ENCODE results near the gene FBXO42. TPM values are rescaled to one million over a fixed set of nuclear protein-coding genes. Genes with fewer than 3 reads are reported as not detected.

FBXO42 gene
- total RNA-seq, 1 experiment from 2014 or later = 13.0 TPM

DNA sequence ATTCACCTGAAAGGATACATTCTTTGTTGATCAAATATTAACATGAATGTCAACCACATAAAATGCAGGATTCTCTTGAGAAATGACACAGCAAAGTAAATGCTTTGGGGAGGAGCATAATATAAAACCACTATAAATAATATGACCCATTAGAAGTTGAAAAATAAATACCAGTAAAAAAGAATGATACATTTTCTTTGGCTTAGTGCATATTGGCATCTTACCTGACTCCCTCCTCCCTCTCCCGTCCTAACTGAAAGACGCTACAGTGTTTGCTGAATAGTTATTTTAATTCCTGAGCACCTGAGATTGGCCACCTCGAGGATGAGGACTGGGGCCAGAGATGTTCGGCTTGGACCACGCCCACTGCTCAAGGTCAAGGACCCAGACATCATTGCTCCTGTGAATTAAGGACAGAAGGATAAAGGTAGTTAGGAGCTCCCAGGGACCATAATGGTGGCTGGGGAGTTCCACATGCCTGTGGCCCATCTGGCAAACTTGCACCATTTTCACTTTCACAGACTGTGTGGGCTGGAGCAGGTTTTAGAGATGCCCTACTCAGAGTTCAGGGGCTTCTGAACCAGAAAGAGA, 98.9 kb downstream of the FBXO42 start:
- POLR2A ChIA-PET (ENCODE audit: unreplicated experiment) = no interaction called here
- TF ChIP-seq, protein P1, sequence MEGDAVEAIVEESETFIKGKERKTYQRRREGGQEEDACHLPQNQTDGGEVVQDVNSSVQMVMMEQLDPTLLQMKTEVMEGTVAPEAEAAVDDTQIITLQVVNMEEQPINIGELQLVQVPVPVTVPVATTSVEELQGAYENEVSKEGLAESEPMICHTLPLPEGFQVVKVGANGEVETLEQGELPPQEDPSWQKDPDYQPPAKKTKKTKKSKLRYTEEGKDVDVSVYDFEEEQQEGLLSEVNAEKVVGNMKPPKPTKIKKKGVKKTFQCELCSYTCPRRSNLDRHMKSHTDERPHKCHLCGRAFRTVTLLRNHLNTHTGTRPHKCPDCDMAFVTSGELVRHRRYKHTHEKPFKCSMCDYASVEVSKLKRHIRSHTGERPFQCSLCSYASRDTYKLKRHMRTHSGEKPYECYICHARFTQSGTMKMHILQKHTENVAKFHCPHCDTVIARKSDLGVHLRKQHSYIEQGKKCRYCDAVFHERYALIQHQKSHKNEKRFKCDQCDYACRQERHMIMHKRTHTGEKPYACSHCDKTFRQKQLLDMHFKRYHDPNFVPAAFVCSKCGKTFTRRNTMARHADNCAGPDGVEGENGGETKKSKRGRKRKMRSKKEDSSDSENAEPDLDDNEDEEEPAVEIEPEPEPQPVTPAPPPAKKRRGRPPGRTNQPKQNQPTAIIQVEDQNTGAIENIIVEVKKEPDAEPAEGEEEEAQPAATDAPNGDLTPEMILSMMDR (conservative IDR thresholded peaks at IDR 0.05) = no peak
- TF ChIP-seq EZH2 (IDR thresholded peaks at IDR 0.05; ENCODE audit: low read depth) = no peak
- Histone ChIP-seq H3K79me2 (ENCODE audit: low read depth) (no peaks in the 10 kb centered on the region), H3K9me2 (ENCODE audit: insufficient read depth) (no peaks in the 10 kb centered on the region), H3K27me3 (ENCODE audit: insufficient read depth, low read depth) (no peaks in the 10 kb centered on the region), H3K36me3 (ENCODE audit: low read depth) (no peaks in the 10 kb centered on the region; the same call in 1 of the 2 replicates), H3K9me3 (ENCODE audit: insufficient read depth, low read depth) (no peaks in the 10 kb centered on the region), H3K4me1 (replicated peaks; ENCODE audit: insufficient read depth) (peaks cover 10% of the 10 kb centered on the region), H3K27ac (no peak overlapping the region), H3K4me2 (no peak overlapping the region), H3F3A (ENCODE audit: insufficient read depth, low read depth) (peaks cover 8% of the 10 kb centered on the region; the same call in 1 of the 2 replicates), H2AFZ (no peak overlapping the region), H4K20me1 (ENCODE audit: insufficient read depth) (no peaks in the 10 kb centered on the region), H3K4me3 (no peak overlapping the region)
- intact Hi-C loops (cut with micrococcal nuclease; ENCODE audit: unreplicated experiment) = no loop called here
- no peak for DNase-seq
- no TSS peak for BruUV-seq (replicated peaks)
- CTCF ChIA-PET = no interaction called here

DNA sequence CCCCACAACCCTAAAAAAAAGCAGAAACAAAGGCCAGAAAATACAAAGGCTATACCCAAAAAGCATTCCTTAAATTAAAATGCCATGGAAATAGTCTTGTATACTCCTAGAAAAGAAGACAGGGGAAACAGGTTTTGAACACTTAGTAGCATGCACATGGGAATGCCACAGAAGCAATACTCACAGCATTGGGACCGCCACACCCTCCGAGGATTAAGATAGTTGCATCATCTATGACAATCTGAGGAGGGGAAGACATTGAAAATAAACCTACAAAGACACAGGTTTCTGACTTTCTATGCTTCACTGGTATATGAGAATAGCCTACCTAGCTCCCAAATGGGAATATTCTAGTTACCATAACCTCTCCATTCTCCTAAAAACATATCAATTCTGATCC, 99.4 kb downstream of the FBXO42 start:
- no peak for TF ChIP-seq EZH2 (IDR thresholded peaks at IDR 0.05; ENCODE audit: low read depth)
- TF ChIP-seq, protein P1 (conservative IDR thresholded peaks at IDR 0.05) = no peak
- Histone ChIP-seq H3K27ac (no peak overlapping the region), H3K79me2 (ENCODE audit: low read depth) (no peaks in the 10 kb centered on the region), H3K9me3 (ENCODE audit: insufficient read depth, low read depth) (no peaks in the 10 kb centered on the region), H3K4me1 (replicated peaks; ENCODE audit: insufficient read depth) (peaks cover 15% of the 10 kb centered on the region), H3K27me3 (ENCODE audit: insufficient read depth, low read depth) (no peaks in the 10 kb centered on the region), H4K20me1 (ENCODE audit: insufficient read depth) (no peaks in the 10 kb centered on the region), H3K36me3 (ENCODE audit: low read depth) (no peaks in the 10 kb centered on the region; the same call in 1 of the 2 replicates), H3F3A (ENCODE audit: insufficient read depth, low read depth) (peaks cover 8% of the 10 kb centered on the region; the same call in 1 of the 2 replicates), H3K4me3 (no peak overlapping the region), H3K4me2 (no peak overlapping the region), H3K9me2 (ENCODE audit: insufficient read depth) (no peaks in the 10 kb centered on the region), H2AFZ (no peak overlapping the region)
- DNase-seq = no peak
- ChIA-PET POLR2A (ENCODE audit: unreplicated experiment) (no interaction called here), CTCF (no interaction called here)
- BruUV-seq (replicated peaks) = no TSS peak
- intact Hi-C loops (cut with micrococcal nuclease; ENCODE audit: unreplicated experiment) = no loop called here

DNA sequence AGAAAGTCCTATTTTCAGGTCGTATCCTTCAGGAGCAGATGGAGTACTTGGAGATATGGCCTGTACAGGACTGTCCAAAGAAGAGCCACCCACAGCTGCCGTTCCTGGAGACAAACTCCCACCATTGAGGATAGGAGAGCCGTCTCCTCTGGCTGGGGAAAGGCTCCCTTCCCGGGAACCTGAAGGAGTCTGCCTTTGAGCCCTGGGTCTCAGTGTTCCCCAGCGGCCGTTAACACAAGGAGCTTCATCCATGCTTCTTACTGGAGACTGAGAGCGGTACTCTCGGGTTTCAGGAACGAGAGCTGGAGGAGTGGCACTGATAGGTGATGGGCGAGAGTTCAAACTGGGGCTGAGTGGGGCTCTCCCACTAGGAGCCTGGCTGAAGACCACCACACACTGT, 100.9 kb downstream of the FBXO42 start:
- intact Hi-C loops (cut with micrococcal nuclease; ENCODE audit: unreplicated experiment) = no loop called here
- no TSS peak for BruUV-seq (replicated peaks)
- Histone ChIP-seq H3K79me2 (ENCODE audit: low read depth) (no peaks in the 10 kb centered on the region), H3K27ac (no peak overlapping the region), H3K27me3 (ENCODE audit: insufficient read depth, low read depth) (no peaks in the 10 kb centered on the region), H3K36me3 (ENCODE audit: low read depth) (no peaks in the 10 kb centered on the region; the same call in 1 of the 2 replicates), H3K9me3 (ENCODE audit: insufficient read depth, low read depth) (no peaks in the 10 kb centered on the region), H3K4me3 (no peak overlapping the region), H4K20me1 (ENCODE audit: insufficient read depth) (no peaks in the 10 kb centered on the region), H3F3A (ENCODE audit: insufficient read depth, low read depth) (peaks cover 8% of the 10 kb centered on the region; the same call in 1 of the 2 replicates), H3K4me2 (no peak overlapping the region), H2AFZ (no peak overlapping the region), H3K9me2 (ENCODE audit: insufficient read depth) (no peaks in the 10 kb centered on the region), H3K4me1 (replicated peaks; ENCODE audit: insufficient read depth) (peaks cover 18% of the 10 kb centered on the region)
- TF ChIP-seq, protein P1 (conservative IDR thresholded peaks at IDR 0.05) = no peak
- TF ChIP-seq EZH2 (IDR thresholded peaks at IDR 0.05; ENCODE audit: low read depth) = no peak
- POLR2A ChIA-PET (ENCODE audit: unreplicated experiment) = no interaction called here
- no peak for DNase-seq
- CTCF ChIA-PET = no interaction called here

Measured in PC-9 (cell line).